Karpas-422 (cell line): ENCODE data around the gene NNT. TPM values are rescaled to one million over a fixed set of nuclear protein-coding genes. Genes with fewer than 3 reads are reported as not detected.

Source experiments
- DNase-seq: peaks from one replicate; pipeline ENCODE4 v3.0.0-alpha.2; 2015
- H2AFZ ChIP-seq: fragments of 200-600 bp; sonication (generic); 2 replicates; pipeline ENCODE4 v1.6.1; 2014; ENCODE audit warnings: antibody characterized with exemption, low read length, mixed read lengths
- H3K27ac ChIP-seq: fragments of 200-600 bp; sonication (generic); 2 replicates; pipeline ENCODE4 v1.5.1; 2014; ENCODE audit warnings: mild to moderate bottlenecking, low read length, moderate library complexity
- H3K27me3 ChIP-seq: fragments of 200-600 bp; sonication (generic); 2 replicates; pipeline ENCODE4 v1.6.1; 2014; ENCODE audit warnings: low read length, mixed read lengths
- H3K36me3 ChIP-seq: fragments of 200-600 bp; sonication (generic); 2 replicates; pipeline ENCODE4 v1.6.1; 2014; ENCODE audit warnings: low read length, mixed read lengths; ENCODE audit not compliant: insufficient read depth
- H3K4me1 ChIP-seq: fragments of 200-600 bp; sonication (generic); 2 replicates; pipeline ENCODE4 v1.6.1; 2014; ENCODE audit warnings: mild to moderate bottlenecking, low read length, mixed read lengths
- H3K4me2 ChIP-seq: fragments of 200-600 bp; sonication (generic); 2 replicates; pipeline ENCODE4 v1.6.1; 2014; ENCODE audit warnings: low read length, low read depth, mild to moderate bottlenecking; ENCODE audit not compliant: poor library complexity, severe bottlenecking
- H3K4me3 ChIP-seq: fragments of 200-600 bp; sonication (generic); 2 replicates; pipeline ENCODE4 v1.5.1; 2014; ENCODE audit warnings: mild to moderate bottlenecking, antibody characterized with exemption, low read length, mixed read lengths
- H3K79me2 ChIP-seq: fragments of 200-600 bp; sonication (generic); 2 replicates; pipeline ENCODE4 v1.6.1; 2014; ENCODE audit warnings: mild to moderate bottlenecking, low read length, mixed read lengths
- H3K9ac ChIP-seq: fragments of 200-600 bp; sonication (generic); 2 replicates; pipeline ENCODE4 v1.6.0; 2014; ENCODE audit warnings: low read length
- H3K9me2 ChIP-seq: fragments of 200-600 bp; sonication (generic), shearing (Covaris generic); replicated peaks from 2 replicates; pipeline ENCODE4 v1.6.0; 2014; ENCODE audit warnings: mild to moderate bottlenecking, low read length, moderate library complexity; ENCODE audit not compliant: insufficient read depth
- H3K9me3 ChIP-seq: fragments of 300-700, 200-600 bp; sonication (generic); 2 replicates; pipeline ENCODE4 v1.6.1; 2014; ENCODE audit warnings: low read length, mixed read lengths
- H4K20me1 ChIP-seq: fragments of 200-600 bp; sonication (generic); 2 replicates; pipeline ENCODE4 v1.6.1; 2014; ENCODE audit warnings: mild to moderate bottlenecking, antibody characterized with exemption, low read length, low read depth; ENCODE audit not compliant: insufficient read depth
- total RNA-seq: library from RNA; depleted of rRNA; stranded (reverse); fragments of >200 nt; shearing (Covaris generic); gene quantifications from 2 replicates; pipeline ENCODE4 v1.2.3, GENCODE V29; 2014; ENCODE audit warnings: low replicate concordance

NNT gene
- total RNA-seq, 1 experiment from 2014 or later = 96.9 TPM

- Histone ChIP-seq H3K36me3 (peaks cover 43% of the 10 kb centered on the region), H3K79me2 (peaks cover 76% of the 10 kb centered on the region), H2AFZ (no peak overlapping the region), H4K20me1 (no peaks in the 10 kb centered on the region), H3K9me2 (no peaks in the 10 kb centered on the region), H3K9ac (no peak overlapping the region), H3K9me3 (no peaks in the 10 kb centered on the region), H3K4me1 (peaks cover 12% of the 10 kb centered on the region), H3K4me2 (no peak overlapping the region), H3K27me3 (no peaks in the 10 kb centered on the region), H3K27ac (no peak overlapping the region), H3K4me3 (no peak overlapping the region)
- DNase-seq = no peak
Measured at GRCh38 chr5:43608406-43608805, 5.4 kb downstream of the NNT start.

- Histone ChIP-seq H3K4me3 (no peak overlapping the region), H3K79me2 (peaks cover 72% of the 10 kb centered on the region), H3K36me3 (peaks cover 49% of the 10 kb centered on the region), H3K4me1 (peaks cover 2% of the 10 kb centered on the region), H3K9ac (no peak overlapping the region), H3K27me3 (no peaks in the 10 kb centered on the region), H3K27ac (no peak overlapping the region), H3K9me2 (no peaks in the 10 kb centered on the region), H3K4me2 (no peak overlapping the region), H4K20me1 (no peaks in the 10 kb centered on the region), H2AFZ (no peak overlapping the region), H3K9me3 (no peaks in the 10 kb centered on the region)
- DNase-seq = peak; percentile 77
Measured at GRCh38 chr5:43609752-43610151, 6.8 kb downstream of the NNT start.

GRCh38 chr5:43613370-43613769 is 10.4 kb downstream of the NNT start:
- Histone ChIP-seq H3K9me3 (no peaks in the 10 kb centered on the region), H3K27ac (no peak overlapping the region), H3K4me2 (no peak overlapping the region), H4K20me1 (no peaks in the 10 kb centered on the region), H3K4me1 (no peaks in the 10 kb centered on the region; the same call in 1 of the 2 replicates), H3K4me3 (no peak overlapping the region), H3K79me2 (peaks cover 48% of the 10 kb centered on the region), H2AFZ (no peak overlapping the region), H3K9me2 (no peaks in the 10 kb centered on the region), H3K27me3 (no peaks in the 10 kb centered on the region), H3K36me3 (peaks cover 74% of the 10 kb centered on the region), H3K9ac (no peak overlapping the region)
- DNase-seq = no peak

GRCh38 chr5:43615445-43616184 is 12.6 kb downstream of the NNT start:
- H3K9ac ChIP-seq = no peak overlapping the region
- DNase-seq = no peak
- H4K20me1 ChIP-seq = no peaks in the 10 kb centered on the region
- H3K36me3 ChIP-seq = peaks cover 73% of the 10 kb centered on the region
- H3K9me2 ChIP-seq = no peaks in the 10 kb centered on the region
- H3K27ac ChIP-seq = no peak overlapping the region
- H3K4me3 ChIP-seq = no peak overlapping the region
- H3K27me3 ChIP-seq = no peaks in the 10 kb centered on the region
- no peak overlapping the region for H2AFZ ChIP-seq
- H3K4me2 ChIP-seq = no peak overlapping the region
- peaks cover 26% of the 10 kb centered on the region for H3K79me2 ChIP-seq
- no peaks in the 10 kb centered on the region for H3K9me3 ChIP-seq
- no peaks in the 10 kb centered on the region for H3K4me1 ChIP-seq

GRCh38 chr5:43616535-43616934 is 13.6 kb downstream of the NNT start:
- H3K9ac ChIP-seq = no peak overlapping the region
- H3K27ac ChIP-seq = no peak overlapping the region
- H3K4me3 ChIP-seq = no peak overlapping the region
- H3K27me3 ChIP-seq = no peaks in the 10 kb centered on the region
- peaks cover 20% of the 10 kb centered on the region for H3K79me2 ChIP-seq
- no peaks in the 10 kb centered on the region for H3K4me1 ChIP-seq
- H4K20me1 ChIP-seq = no peaks in the 10 kb centered on the region
- DNase-seq = no peak
- H3K36me3 ChIP-seq = peaks cover 67% of the 10 kb centered on the region; the same call in 1 of the 2 replicates
- H3K9me2 ChIP-seq = no peaks in the 10 kb centered on the region
- no peaks in the 10 kb centered on the region for H3K9me3 ChIP-seq
- no peak overlapping the region for H3K4me2 ChIP-seq
- H2AFZ ChIP-seq = no peak overlapping the region

- no peaks in the 10 kb centered on the region for H3K4me1 ChIP-seq
- H3K4me3 ChIP-seq = no peak overlapping the region
- peaks cover 62% of the 10 kb centered on the region; the same call in 1 of the 2 replicates for H3K36me3 ChIP-seq
- peaks cover 22% of the 10 kb centered on the region for H3K79me2 ChIP-seq
- no peak overlapping the region for H3K9ac ChIP-seq
- no peak overlapping the region for H3K4me2 ChIP-seq
- H3K9me2 ChIP-seq = no peaks in the 10 kb centered on the region
- no peaks in the 10 kb centered on the region for H4K20me1 ChIP-seq
- H3K27me3 ChIP-seq = no peaks in the 10 kb centered on the region
- no peak overlapping the region for H2AFZ ChIP-seq
- no peak overlapping the region for H3K27ac ChIP-seq
- no peak for DNase-seq
- no peaks in the 10 kb centered on the region for H3K9me3 ChIP-seq
Measured at GRCh38 chr5:43619380-43619779, 16.4 kb downstream of the NNT start.

GRCh38 chr5:43619911-43620310 is 16.9 kb downstream of the NNT start:
- Histone ChIP-seq H2AFZ (no peak overlapping the region), H3K4me1 (no peaks in the 10 kb centered on the region), H3K9me3 (no peaks in the 10 kb centered on the region), H3K4me2 (no peak overlapping the region), H4K20me1 (no peaks in the 10 kb centered on the region), H3K4me3 (no peak overlapping the region), H3K9me2 (no peaks in the 10 kb centered on the region), H3K9ac (no peak overlapping the region), H3K79me2 (peaks cover 25% of the 10 kb centered on the region), H3K36me3 (peaks cover 67% of the 10 kb centered on the region; the same call in 1 of the 2 replicates), H3K27me3 (no peaks in the 10 kb centered on the region), H3K27ac (no peak overlapping the region)
- DNase-seq = no peak

GRCh38 chr5:43620944-43621505 is 18.0 kb downstream of the NNT start:
- no peak for DNase-seq
- Histone ChIP-seq H3K27ac (no peak overlapping the region), H3K4me3 (no peak overlapping the region), H3K36me3 (peaks cover 68% of the 10 kb centered on the region; the same call in 1 of the 2 replicates), H3K4me2 (no peak overlapping the region), H3K9ac (no peak overlapping the region), H3K79me2 (peaks cover 32% of the 10 kb centered on the region), H3K9me2 (no peaks in the 10 kb centered on the region), H3K27me3 (no peaks in the 10 kb centered on the region), H3K4me1 (no peaks in the 10 kb centered on the region), H2AFZ (no peak overlapping the region), H4K20me1 (no peaks in the 10 kb centered on the region), H3K9me3 (no peaks in the 10 kb centered on the region)
